H1 (cell line): ENCODE data around the gene PCDHGA1. TPM values are rescaled to one million over a fixed set of nuclear protein-coding genes. Genes with fewer than 3 reads are reported as not detected.

Experiments used
- CTCF ChIA-PET: fragments of 300-600 bp; sonication (Branson Sonifier 250); formaldehyde crosslinking; loops from one replicate; lab custom pipeline; 2021; ENCODE audit not compliant: partially characterized antibody; lab: Charles Lee
- POLR2A ChIA-PET: fragments of 300-600 bp; sonication (Branson Sonifier 250); formaldehyde crosslinking; loops from one replicate; lab custom pipeline; 2021; ENCODE audit warnings: inconsistent platforms; ENCODE audit not compliant: partially characterized antibody; lab: Charles Lee
- DNase-seq, 2 experiments: peaks; one replicate each; pipeline versions ENCODE4 v3.0.0 to v3.0.0-alpha.2; 2010 to 2022; ENCODE audit warnings: low spot score in 2 of 2, low read depth in 1 of 2, mixed read lengths in 1 of 2
- FAIRE-seq: peaks from 2 replicates; lab custom pipeline; 2011; peaks lifted over from hg19 to GRCh38; lab: Jason Lieb, UNC
- H2AFZ ChIP-seq: 2 replicates; pipeline ENCODE4 v1.8.1; 2012; ENCODE audit warnings: low read length, inconsistent platforms
- H2AK5ac ChIP-seq: 2 replicates; pipeline ENCODE4 v1.6.1; 2013; ENCODE audit warnings: low read depth, low read length
- H2BK120ac ChIP-seq: replicated peaks from 2 replicates; pipeline ENCODE3; 2013; ENCODE audit warnings: low read depth, low read length, inconsistent platforms
- H2BK12ac ChIP-seq: 2 replicates; pipeline ENCODE4 v1.6.1; 2013; ENCODE audit warnings: low read depth, low read length
- H2BK15ac ChIP-seq: 2 replicates; pipeline ENCODE4 v1.6.1; 2013; ENCODE audit warnings: low read length
- H2BK20ac ChIP-seq: 2 replicates; pipeline ENCODE4 v1.6.1; 2013; ENCODE audit warnings: low read length
- H2BK5ac ChIP-seq: 2 replicates; pipeline ENCODE4 v1.6.1; 2013; ENCODE audit warnings: low read depth, low read length
- H3K14ac ChIP-seq: 2 replicates; pipeline ENCODE4 v1.6.1; 2013; ENCODE audit warnings: inconsistent platforms; ENCODE audit not compliant: insufficient read length
- H3K18ac ChIP-seq: 2 replicates; pipeline ENCODE4 v1.6.1; 2013; ENCODE audit warnings: low read length; ENCODE audit errors: extremely low read depth
- H3K23ac ChIP-seq: 2 replicates; pipeline ENCODE4 v1.6.1; 2013; ENCODE audit warnings: inconsistent platforms; ENCODE audit not compliant: insufficient read length
- H3K23me2 ChIP-seq: 2 replicates; pipeline ENCODE4 v1.6.1; 2013; ENCODE audit warnings: low read depth, low read length
- H3K27ac ChIP-seq: 2 replicates; pipeline ENCODE4 v1.6.1; 2011; ENCODE audit warnings: low read depth, low read length, inconsistent platforms
- H3K27me3 ChIP-seq, 4 experiments: replicated peaks in 1 of 4; 1 replicate in 1 of 4; 2 replicates in 3 of 4; pipeline versions ENCODE4 v1.6.1 to v1.8.1; 2011 to 2013; ENCODE audit warnings: low read length in 3 of 4, mild to moderate bottlenecking in 3 of 4, inconsistent platforms in 2 of 4, mixed read lengths in 2 of 4, moderate library complexity in 1 of 4; ENCODE audit not compliant: control insufficient read depth in 3 of 4, insufficient read depth in 3 of 4; ENCODE audit errors: extremely low read depth in 1 of 4
- H3K36me3 ChIP-seq, 4 experiments: 2 replicates each; pipeline versions ENCODE4 v1.6.1 to v1.8.1; 2011 to 2013; ENCODE audit warnings: mild to moderate bottlenecking in 4 of 4, low read length in 3 of 4, moderate library complexity in 2 of 4, control low read depth in 1 of 4, inconsistent platforms in 1 of 4; ENCODE audit not compliant: insufficient read depth in 4 of 4, control insufficient read depth in 2 of 4
- H3K4ac ChIP-seq: replicated peaks from 2 replicates; pipeline ENCODE3; 2013; ENCODE audit warnings: low read length, low read depth, mixed read lengths, inconsistent platforms; ENCODE audit not compliant: insufficient read length
- H3K4me1 ChIP-seq, 4 experiments: replicated peaks in 1 of 4; 1 replicate in 1 of 4; 2 replicates in 3 of 4; pipeline versions ENCODE4 v1.6.1 to v1.8.1; 2011 to 2013; ENCODE audit warnings: low read length in 3 of 4, inconsistent platforms in 2 of 4, mixed read lengths in 1 of 4; ENCODE audit not compliant: insufficient read depth in 4 of 4, control insufficient read depth in 3 of 4
- H3K4me2 ChIP-seq, 2 experiments: 2 replicates each; pipeline versions ENCODE4 v1.6.1 to v1.8.1; 2011 to 2013; ENCODE audit warnings: low read depth in 2 of 2, low read length in 2 of 2, control low read depth in 1 of 2, inconsistent platforms in 1 of 2, mild to moderate bottlenecking in 1 of 2; ENCODE audit not compliant: insufficient read depth in 1 of 2
- H3K4me3 ChIP-seq, 4 experiments: fragments of 200-600, 300-600 bp in 1 of 4; sonication (generic), shearing (Covaris generic), sonication (Bioruptor Twin) in 1 of 4; 2 replicates each; pipeline versions ENCODE4 v1.5.1 to v1.8.1; 2011 to 2016; ENCODE audit warnings: low read length in 4 of 4, low read depth in 3 of 4, control low read depth in 2 of 4, inconsistent platforms in 2 of 4, mild to moderate bottlenecking in 2 of 4, mixed read lengths in 1 of 4, moderate library complexity in 1 of 4; ENCODE audit not compliant: insufficient read depth in 2 of 4; ENCODE audit errors: extremely low read depth in 1 of 4
- H3K56ac ChIP-seq: replicated peaks from 2 replicates; pipeline ENCODE3; 2013; ENCODE audit warnings: low read depth, mild to moderate bottlenecking, mixed read lengths, low read length, inconsistent platforms; ENCODE audit not compliant: insufficient read length
- H3K79me1 ChIP-seq: 2 replicates; pipeline ENCODE4 v1.6.1; 2013; ENCODE audit warnings: low read depth, low read length, control low read depth
- H3K79me2 ChIP-seq, 2 experiments: 2 replicates each; pipeline versions ENCODE4 v1.6.1 to v1.8.1; 2012 to 2013; ENCODE audit warnings: low read length in 2 of 2, mild to moderate bottlenecking in 2 of 2, inconsistent platforms in 1 of 2; ENCODE audit not compliant: insufficient read depth in 2 of 2, control insufficient read depth in 1 of 2
- H3K9ac ChIP-seq, 4 experiments: replicated peaks in 1 of 4; 1 replicate in 1 of 4; 2 replicates in 3 of 4; pipeline versions ENCODE4 v1.6.1 to v1.8.1; 2011 to 2013; ENCODE audit warnings: low read depth in 3 of 4, low read length in 3 of 4, control low read depth in 2 of 4, mild to moderate bottlenecking in 2 of 4, moderate library complexity in 2 of 4, inconsistent platforms in 1 of 4; ENCODE audit errors: extremely low read depth in 1 of 4
- H3K9me3 ChIP-seq, 2 experiments: 2 replicates each; pipeline versions ENCODE4 v1.6.1 to v1.8.1; 2012 to 2013; ENCODE audit warnings: mild to moderate bottlenecking in 2 of 2, moderate library complexity in 2 of 2, control low read depth in 1 of 2, inconsistent platforms in 1 of 2, low read depth in 1 of 2, low read length in 1 of 2, mixed read lengths in 1 of 2; ENCODE audit not compliant: insufficient read depth in 2 of 2
- H4K20me1 ChIP-seq, 2 experiments: replicated peaks in 1 of 2; 2 replicates each; pipeline versions ENCODE3 to v1.8.1; 2011 to 2013; ENCODE audit warnings: inconsistent platforms in 2 of 2, low read length in 2 of 2, mild to moderate bottlenecking in 1 of 2; ENCODE audit not compliant: insufficient read depth in 2 of 2, control insufficient read depth in 1 of 2
- H4K5ac ChIP-seq: 2 replicates; pipeline ENCODE4 v1.6.1; 2013; ENCODE audit warnings: low read length, low read depth, mixed read lengths, inconsistent platforms; ENCODE audit not compliant: insufficient read length
- H4K8ac ChIP-seq: 2 replicates; pipeline ENCODE4 v1.8.0; 2013; ENCODE audit warnings: mild to moderate bottlenecking, moderate library complexity, low read length, inconsistent platforms; ENCODE audit not compliant: insufficient read depth; ENCODE audit errors: extremely low read depth
- H4K91ac ChIP-seq: replicated peaks from 2 replicates; pipeline ENCODE3; 2013; ENCODE audit warnings: low read length, mixed read lengths, inconsistent platforms; ENCODE audit not compliant: insufficient read length
- POLR2A ChIP-seq, 2 experiments: IDR thresholded peaks; 1 replicate in 1 of 2; 2 replicates in 1 of 2; pipeline ENCODE4 v1.6.1; 2011; ENCODE audit warnings: low read depth in 2 of 2, low read length in 2 of 2, mild to moderate bottlenecking in 2 of 2; ENCODE audit errors: control extremely low read depth in 1 of 2
- TCF12 ChIP-seq: IDR thresholded peaks from 2 replicates; pipeline ENCODE4 v1.6.1; 2011; ENCODE audit warnings: low read depth, mild to moderate bottlenecking, low read length
- WGBS, 2 experiments: shearing (Covaris generic) in 1 of 2; methylation state at CpG; one replicate each; pipeline versions ENCODE4 v1.1.6 to v1.1.7; 2013 to 2015; ENCODE audit warnings: low lambda C conversion rate in 2 of 2, mixed read lengths in 2 of 2, inconsistent platforms in 1 of 2, low coverage in 1 of 2, missing lambda C conversion rate in 1 of 2; ENCODE audit not compliant: insufficient replicate concordance in 2 of 2, insufficient coverage in 1 of 2, insufficient read length in 1 of 2; ENCODE audit errors: extremely low coverage in 1 of 2, missing lambda C conversion rate in 1 of 2; 5-methylcytosine and 5-hydroxymethylcytosine counted together
- polyA plus RNA-seq, 7 experiments: library from polyadenylated mRNA; depleted of rRNA in 3 of 7; stranded (reverse) in 5 of 7; unstranded in 2 of 7; fragments of >200 nt in 5 of 7; fragments of 200-250 nt in 2 of 7; gene quantifications; 1 replicate in 5 of 7; 2 replicates in 1 of 7; 4 replicates in 1 of 7; pipeline versions ENCODE4 v1.2.1 to v1.2.3, GENCODE V29; 2011 to 2013; ENCODE audit warnings: missing spikeins in 2 of 7, mixed read lengths in 2 of 7
- total RNA-seq: library from RNA; stranded (reverse); fragmentation: NEBNext Ultra II Directional; extraction: Animal tissue kit (Norgen Biotek cat#: 25700); gene quantifications from 2 replicates; pipeline ENCODE4 v1.2.1, GENCODE V29; 2021

Gene PCDHGA1
- total and polyA plus RNA-seq, 2 of the 8 experiments (the other 6 are each of a cell fraction or from before 2014, with no cell fraction given): 0.57 to 0.89 TPM

DNA sequence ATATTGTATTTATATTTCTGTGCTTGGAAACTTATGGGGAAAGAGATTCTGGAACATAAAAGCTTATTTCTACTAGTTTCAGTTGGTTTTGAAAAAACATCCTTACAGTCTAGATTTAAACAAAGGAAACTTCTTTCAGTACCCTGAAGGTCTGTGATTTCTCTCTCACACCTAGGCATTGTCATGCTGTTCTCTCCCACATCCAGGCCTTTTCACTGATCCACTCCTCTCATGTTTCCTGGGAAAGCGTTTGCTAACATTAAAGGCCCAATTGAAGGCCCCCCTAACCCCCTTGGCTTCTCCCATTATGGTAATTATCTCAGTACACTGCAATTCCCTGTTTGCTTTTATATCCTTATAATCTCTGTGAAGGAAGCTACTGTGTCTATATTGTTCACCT, 12.5 kb downstream of the PCDHGA1 start:
- Histone ChIP-seq H2BK120ac (no peak overlapping the region), H3K4me2 (no peak overlapping the region), H2BK15ac (no peak overlapping the region), H3K79me1 (no peaks in the 10 kb centered on the region), H3K23ac (no peak overlapping the region), H3K18ac (no peak overlapping the region), H3K4me1 (no peaks in the 10 kb centered on the region), H3K9ac (no peak overlapping the region), H3K23me2 (no peaks in the 10 kb centered on the region), H3K9me3 (peaks cover 33 to 46% of the 10 kb centered on the region in 2 experiments; a peak in 3 of 4 replicates), H2AK5ac (no peak overlapping the region), H4K20me1 (no peaks in the 10 kb centered on the region), H3K27ac (no peak overlapping the region), H2AFZ (no peak overlapping the region), H2BK20ac (no peak overlapping the region), H4K91ac (no peak overlapping the region), H3K14ac (no peak overlapping the region), H2BK5ac (no peak overlapping the region), H4K5ac (no peak overlapping the region), H3K56ac (no peak overlapping the region), H3K4ac (no peak overlapping the region), H4K8ac (no peak overlapping the region), H3K4me3 (no peak overlapping the region), H2BK12ac (no peak overlapping the region), H3K79me2 (no peaks in the 10 kb centered on the region), H3K27me3 (no peaks in the 10 kb centered on the region), H3K36me3 (no peaks in the 10 kb centered on the region)
- DNase-seq (no peak), FAIRE-seq (no peak)
- POLR2A ChIA-PET: no interaction called here
- CTCF ChIA-PET: interaction anchor here (0.8 to 4.8 kb wide), 26 partner anchors 8 to 224 kb away, joined by 3 to 21 read pairs (median 4); partner anchors contain the start of genes PCDHB14, PCDHB15, PCDHB4 and PCDHGA1
- WGBS, 2 experiments: 85% methylated on average over 1 of the region's 1 CpG; no CpG with 5 or more reads in 1 of the 2 experiments
- no peak for TF ChIP-seq TCF12
- TF ChIP-seq POLR2A (IDR thresholded peaks at IDR 0.05; ENCODE audit: control extremely low read depth in 1 of 2, low read depth in 2 of 2, low read length in 2 of 2): no peak
